Measurements from ENCODE around the gene UPK3BL2. TPM values are rescaled to one million over a fixed set of nuclear protein-coding genes. Genes with fewer than 3 reads are reported as not detected.
"Not testable (repeated sequence)": the region's sequence is repeated elsewhere in the genome, so short reads cannot be mapped to it uniquely, and the experiment has no call there.

Gene UPK3BL2
- total RNA-seq, 1 donor from 2014 or later, result 4.0 TPM

DNA sequence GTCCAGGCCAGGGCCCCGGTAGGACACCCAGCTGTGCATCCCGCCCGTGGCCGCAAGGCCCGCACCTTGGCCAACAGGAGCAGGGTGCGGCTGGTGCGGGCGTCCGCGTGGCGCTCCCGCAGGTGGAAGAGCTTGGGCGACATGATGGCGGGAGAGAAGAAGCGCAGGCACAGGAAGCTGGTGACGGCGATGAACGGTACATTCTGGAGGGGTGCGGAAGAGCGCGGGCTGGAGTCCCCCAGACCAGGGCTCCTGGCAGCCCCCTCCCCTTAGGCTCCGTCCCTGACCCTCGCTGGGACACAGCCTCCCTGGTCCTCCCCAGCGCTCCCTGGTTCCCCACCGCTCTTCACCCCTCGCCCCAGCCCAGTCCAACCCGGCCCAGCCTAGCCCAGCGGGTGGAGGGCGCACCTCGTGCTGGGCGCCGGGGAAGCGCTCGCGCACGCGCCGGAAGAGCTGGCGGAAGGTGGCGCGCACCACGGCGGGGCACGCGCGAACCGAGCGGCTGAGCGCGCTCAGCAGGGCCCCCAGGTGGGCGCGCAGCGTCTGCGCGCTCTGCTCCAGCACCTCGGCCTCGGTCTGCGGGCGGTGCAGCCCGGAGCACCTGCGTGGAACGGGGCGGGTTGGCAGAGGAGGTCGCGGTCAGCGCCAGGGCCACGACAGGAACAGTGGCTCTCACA, 48.9 kb downstream of the UPK3BL2 start:
- DNase-seq (ENCODE audit: low read depth), result not testable (repeated sequence)

GRCh38 chr7:102494026-102494425, 49.5 kb downstream of the UPK3BL2 start:
- not testable (repeated sequence) for DNase-seq (ENCODE audit: low read depth)

DNA sequence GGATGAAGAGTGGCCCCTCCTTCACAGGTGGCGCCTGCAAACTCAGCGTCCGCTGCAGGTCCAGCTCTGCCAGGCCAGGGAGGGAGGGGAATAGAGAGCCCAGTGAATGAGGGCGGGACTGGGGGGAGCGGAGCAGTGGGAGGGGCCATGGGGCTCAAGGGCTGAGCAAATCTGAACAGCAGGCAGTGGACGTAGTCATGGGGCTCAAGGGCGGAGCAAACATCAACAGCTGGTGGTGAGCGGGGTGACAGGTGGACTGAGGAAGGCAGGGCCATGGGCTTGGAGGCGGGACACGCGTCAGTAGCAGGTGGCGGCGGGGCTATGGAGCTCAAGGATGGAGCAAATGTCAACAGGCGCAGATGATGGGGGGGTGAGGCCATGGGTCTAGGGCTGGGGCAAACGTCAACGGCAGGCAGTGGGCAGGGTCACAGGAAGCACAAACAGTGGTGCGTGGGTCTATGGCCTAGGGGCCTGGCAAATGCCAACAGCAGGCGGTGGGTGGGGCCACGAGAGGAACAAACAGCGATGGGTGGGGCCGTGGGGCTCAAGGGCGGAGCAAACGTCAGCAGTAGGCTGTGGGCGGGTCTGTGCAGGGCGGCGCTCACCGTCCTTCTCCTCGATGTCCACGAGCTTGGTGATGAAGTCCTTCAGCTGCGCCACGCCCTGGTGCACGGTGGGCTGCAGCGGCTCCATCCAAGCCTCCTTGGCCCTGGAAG, 50.1 kb downstream of the UPK3BL2 start:
- not testable (repeated sequence) for DNase-seq (ENCODE audit: low read depth)

DNA sequence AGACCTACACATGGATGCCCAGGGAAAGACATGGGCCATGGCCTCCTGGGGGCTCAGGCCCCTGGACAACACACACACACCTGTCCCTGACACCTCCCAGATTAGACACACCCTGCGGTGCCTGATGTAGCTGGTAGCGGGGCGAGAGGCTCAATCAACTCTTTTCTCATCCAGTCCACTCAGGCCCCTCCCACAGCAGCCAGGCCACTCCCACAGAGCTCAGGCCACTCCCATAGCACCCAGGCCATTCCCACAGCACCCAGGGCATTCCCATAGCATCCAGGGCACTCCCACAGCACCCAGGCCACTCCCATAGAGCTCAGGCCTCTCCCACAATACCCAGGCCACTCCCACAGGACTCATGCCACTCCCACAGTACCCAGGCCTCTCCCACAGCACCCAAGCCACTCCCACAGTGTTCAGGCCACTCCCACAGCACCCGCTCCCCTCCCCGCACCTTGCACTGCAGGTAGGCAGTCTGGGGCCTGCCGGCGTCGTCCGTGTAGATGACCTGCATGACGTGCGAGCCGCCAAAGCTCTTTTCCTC, 52.9 kb downstream of the UPK3BL2 start:
- DNase-seq (ENCODE audit: low read depth), result not testable (repeated sequence)

Other genes starting within 250 kb of the UPK3BL2 start
- gene SPDYE6, start 187.3 kb downstream of the UPK3BL2 start, total RNA-seq, result not detected in 2 replicates
- gene PRKRIP1, start 147.3 kb downstream of the UPK3BL2 start, total RNA-seq, result 36.2 and 38.9 TPM in 2 replicates
- gene ORAI2, start 110.1 kb downstream of the UPK3BL2 start, total RNA-seq, result 33.5 and 55.6 TPM in 2 replicates
- gene ALKBH4, start 78.8 kb downstream of the UPK3BL2 start, total RNA-seq, result 17.5 and 28.7 TPM in 2 replicates
- 41.3 and 52.0 TPM in 2 replicates for gene LRWD1, start 78.7 kb downstream of the UPK3BL2 start, total RNA-seq
- gene POLR2J, start 64.8 kb downstream of the UPK3BL2 start, total RNA-seq, result 33.1 and 58.9 TPM in 2 replicates
- gene RASA4B, start 25.9 kb downstream of the UPK3BL2 start, total RNA-seq, result 17.4 and 19.8 TPM in 2 replicates
- gene SPDYE2, start 7.5 kb upstream of the UPK3BL2 start, total RNA-seq, result not detected in 2 replicates
- 22.6 and 26.7 TPM in 2 replicates for gene POLR2J3, start 28.9 kb upstream of the UPK3BL2 start, total RNA-seq
- gene RASA4, start 73.1 kb upstream of the UPK3BL2 start, total RNA-seq, result 26.5 and 28.4 TPM in 2 replicates
- gene UPK3BL1, start 99.1 kb upstream of the UPK3BL2 start, total RNA-seq, result 24.1 and 25.2 TPM in 2 replicates
- gene SPDYE2B, start 106.6 kb upstream of the UPK3BL2 start, total RNA-seq, result not detected in 2 replicates
- 4.1 and 4.5 TPM in 2 replicates for gene POLR2J2, start 128.0 kb upstream of the UPK3BL2 start, total RNA-seq
- gene FAM185A, start 205.3 kb upstream of the UPK3BL2 start, total RNA-seq, result 7.7 and 9.8 TPM in 2 replicates